22Rv1 (cell line): ENCODE data around the gene RTN4RL1.

Source experiments
- H3K27ac ChIP-seq: fragments of 450-650 bp; 2 replicates; pipeline ENCODE4 v1.5.1; 2017
- CTCF ChIP-seq: fragments of 450-650 bp; IDR thresholded peaks from 2 replicates; pipeline ENCODE4 v1.5.1; 2017; ENCODE audit warnings: mild to moderate bottlenecking
- ZFX ChIP-seq: fragments of 450-650 bp; IDR thresholded peaks from 2 replicates; pipeline ENCODE4 v1.6.1; 2017; ENCODE audit warnings: antibody characterized with exemption, borderline replicate concordance

Gene RTN4RL1

GRCh38 chr17:1915889-1916288 is 109.2 kb downstream of the RTN4RL1 start:
- TF ChIP-seq CTCF: no peak
- no peak for TF ChIP-seq ZFX
- no peak overlapping the region for H3K27ac ChIP-seq

GRCh38 chr17:1914661-1915083 is 110.5 kb downstream of the RTN4RL1 start:
- H3K27ac ChIP-seq: no peak overlapping the region
- TF ChIP-seq CTCF (no peak), ZFX (no peak)

- H3K27ac ChIP-seq: no peak overlapping the region
- TF ChIP-seq CTCF: no peak
- TF ChIP-seq ZFX: no peak
Observed at GRCh38 chr17:1913702-1914101, 111.4 kb downstream of the RTN4RL1 start.

- no peak overlapping the region for H3K27ac ChIP-seq
- no peak for TF ChIP-seq ZFX
- no peak for TF ChIP-seq CTCF
Observed at GRCh38 chr17:1912146-1912545, 113.0 kb downstream of the RTN4RL1 start.

GRCh38 chr17:1909985-1910384 is 115.1 kb downstream of the RTN4RL1 start:
- TF ChIP-seq CTCF: no peak
- no peak overlapping the region for H3K27ac ChIP-seq

- TF ChIP-seq ZFX: no peak
- peak; percentile 84 for TF ChIP-seq CTCF
- H3K27ac ChIP-seq: no peak overlapping the region
Observed at GRCh38 chr17:1908699-1909309, 116.3 kb downstream of the RTN4RL1 start.

GRCh38 chr17:1907909-1908698 is 117.0 kb downstream of the RTN4RL1 start:
- TF ChIP-seq CTCF: no peak
- no peak for TF ChIP-seq ZFX
- no peak overlapping the region for H3K27ac ChIP-seq
